ENCODE results near the gene BICD1.

The BICD1 gene

DNA sequence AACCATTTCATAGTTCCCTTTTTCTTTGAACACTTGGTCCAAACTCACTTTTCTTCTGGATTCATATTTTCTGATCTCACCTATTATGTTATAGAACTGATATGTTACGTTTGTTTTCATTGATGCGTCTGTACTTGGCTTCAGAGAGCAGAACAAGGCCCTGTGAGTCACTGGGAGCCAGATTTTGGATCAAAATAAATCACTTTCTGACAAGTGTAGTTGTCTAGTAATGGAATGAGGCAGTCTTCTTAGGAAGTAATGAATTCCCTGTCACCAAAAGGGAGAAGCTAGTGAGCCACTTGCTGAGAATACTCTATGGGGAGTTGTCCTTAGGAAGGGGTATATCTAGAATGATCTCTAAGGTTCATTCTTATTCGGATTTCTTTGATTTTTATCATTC, 10.2 kb downstream of the BICD1 start:
- H3K27me3 Mint-ChIP-seq = no peaks in the 10 kb centered on the region
- DNase-seq = no peak
- no peak overlapping the region for H3K4me3 Mint-ChIP-seq
- H3K27ac Mint-ChIP-seq = no peak overlapping the region
- H3K4me1 Mint-ChIP-seq = peaks cover 15% of the 10 kb centered on the region
- H3K9me3 Mint-ChIP-seq = no peaks in the 10 kb centered on the region
- no peak for ATAC-seq

DNA sequence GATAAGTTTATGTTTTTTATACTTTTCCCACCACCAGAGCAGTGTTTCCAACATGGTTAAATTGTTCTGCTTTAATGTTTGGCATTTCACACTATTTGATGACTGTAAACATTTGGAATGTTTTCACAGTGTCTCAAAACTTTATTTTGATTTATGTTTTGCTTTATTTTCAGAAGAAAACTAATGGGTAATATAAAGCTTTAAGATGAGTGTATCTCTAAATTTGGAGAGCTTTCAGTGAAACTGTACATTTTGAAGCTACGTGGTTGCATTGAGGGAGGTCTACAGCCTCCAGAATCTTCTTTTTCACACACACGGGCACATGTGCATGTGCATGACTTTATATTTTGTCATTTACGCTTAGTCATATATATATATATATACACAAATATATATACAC, 10.7 kb downstream of the BICD1 start:
- no peak overlapping the region for H3K4me3 Mint-ChIP-seq
- ATAC-seq (no peak), DNase-seq (no peak)
- no peaks in the 10 kb centered on the region for H3K9me3 Mint-ChIP-seq
- H3K27ac Mint-ChIP-seq = no peak overlapping the region
- H3K4me1 Mint-ChIP-seq = peaks cover 15% of the 10 kb centered on the region
- H3K27me3 Mint-ChIP-seq = no peaks in the 10 kb centered on the region

DNA sequence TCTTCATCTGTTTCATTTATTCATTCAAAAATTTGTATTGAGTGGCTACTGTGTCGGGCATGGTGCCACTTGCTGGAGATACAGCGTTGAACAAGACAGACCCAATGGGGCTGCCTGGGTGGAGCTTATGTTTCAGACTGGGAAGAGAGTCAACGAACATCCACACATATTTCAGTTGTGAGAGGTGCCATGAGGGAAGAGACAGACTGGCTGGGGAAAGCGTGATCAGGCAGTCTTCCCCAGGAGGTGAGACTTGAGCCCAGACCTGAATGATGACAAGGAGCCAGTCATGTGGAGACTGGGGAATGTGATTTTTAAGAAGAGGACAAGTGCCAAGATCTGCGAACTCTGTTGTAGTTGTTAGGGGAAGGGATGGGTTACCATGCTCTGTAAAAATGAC, 12.2 kb downstream of the BICD1 start:
- Mint-ChIP-seq H3K9me3 (no peaks in the 10 kb centered on the region), H3K4me1 (peaks cover 15% of the 10 kb centered on the region), H3K4me3 (no peak overlapping the region), H3K27me3 (no peaks in the 10 kb centered on the region), H3K27ac (no peak overlapping the region)
- DNase-seq (no peak), ATAC-seq (no peak)

DNA sequence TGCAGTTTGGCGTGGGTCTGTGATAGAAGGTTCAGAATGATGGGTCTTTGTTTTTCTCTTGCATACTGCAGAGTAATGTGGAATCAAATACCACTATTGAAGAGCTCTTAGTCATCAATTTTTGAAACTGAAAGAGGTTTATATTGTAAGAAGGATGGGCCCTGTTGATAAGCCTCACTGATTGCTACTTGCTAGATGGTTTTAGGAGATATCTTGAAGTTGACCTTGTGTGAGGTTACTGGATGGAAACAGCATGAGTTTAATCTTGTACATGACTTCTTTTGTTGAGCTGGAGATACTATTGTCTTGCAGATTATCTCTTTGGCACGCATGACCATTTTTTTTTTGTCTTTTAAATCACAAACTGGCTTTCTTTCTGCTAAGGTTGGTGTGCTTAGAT, 13.8 kb downstream of the BICD1 start:
- DNase-seq (no peak), ATAC-seq (peak; percentile 68)
- no peaks in the 10 kb centered on the region for H3K27me3 Mint-ChIP-seq
- peak overlapping the region in 1 of 2 donors; percentile 5 for H3K27ac Mint-ChIP-seq
- H3K4me3 Mint-ChIP-seq = no peak overlapping the region
- no peaks in the 10 kb centered on the region for H3K9me3 Mint-ChIP-seq
- H3K4me1 Mint-ChIP-seq = peaks cover 16% of the 10 kb centered on the region

DNA sequence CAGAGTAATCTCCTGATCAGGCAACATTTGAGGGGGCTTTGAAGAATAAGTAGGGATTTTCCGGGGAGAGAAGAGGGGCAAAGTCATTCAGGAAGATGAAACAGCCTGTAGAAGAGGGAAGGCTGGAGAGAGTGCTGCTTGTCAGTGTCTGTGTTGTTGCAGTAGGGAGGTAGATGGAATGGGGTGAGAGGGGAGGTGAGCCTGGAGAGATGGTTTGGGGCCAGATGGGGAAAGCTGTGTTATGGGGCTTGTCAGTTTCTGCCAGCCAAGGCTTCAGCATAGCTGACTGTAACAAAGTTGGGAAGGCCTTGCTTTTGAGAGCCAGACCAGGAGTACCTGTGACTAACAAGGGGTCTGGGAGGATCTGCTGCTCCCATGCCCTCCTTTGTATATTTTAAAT, 18.0 kb downstream of the BICD1 start:
- Mint-ChIP-seq H3K9me3 (no peaks in the 10 kb centered on the region), H3K27ac (no peak overlapping the region), H3K27me3 (no peaks in the 10 kb centered on the region), H3K4me3 (no peak overlapping the region), H3K4me1 (peaks cover 15% of the 10 kb centered on the region)
- no peak for DNase-seq
- ATAC-seq = no peak

DNA sequence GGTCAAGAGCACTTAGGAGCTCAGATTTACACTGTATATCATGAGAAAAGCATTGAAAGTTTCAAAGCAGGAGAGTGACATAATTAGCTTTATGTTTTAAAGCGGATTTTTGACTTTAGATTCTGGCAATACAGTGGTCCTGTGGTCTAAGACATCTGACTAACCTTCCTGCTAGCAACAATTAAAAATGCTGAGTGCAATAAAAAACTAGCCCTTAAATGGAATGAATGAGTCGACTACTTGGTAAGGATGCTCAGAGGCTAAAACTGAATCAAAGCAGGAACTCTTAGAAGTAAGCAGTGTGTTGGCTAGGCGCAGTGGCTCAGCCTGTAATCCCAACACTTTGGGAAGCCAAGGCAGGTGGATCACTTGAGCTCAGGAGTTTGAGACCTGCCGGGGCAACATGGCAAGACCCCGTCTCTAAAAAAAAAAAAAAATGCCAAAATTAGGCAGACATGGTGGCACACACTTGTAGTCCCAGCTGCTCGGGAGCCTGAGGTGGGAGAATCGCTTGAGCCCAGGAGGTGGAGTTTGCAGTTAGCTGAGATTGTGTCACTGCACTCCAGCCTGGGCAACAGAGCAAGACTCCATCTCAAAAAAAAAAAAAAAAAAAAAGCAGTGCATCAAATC, 18.9 kb downstream of the BICD1 start:
- no peak for ATAC-seq
- Mint-ChIP-seq H3K4me3 (no peak overlapping the region), H3K9me3 (no peaks in the 10 kb centered on the region), H3K4me1 (peaks cover 8% of the 10 kb centered on the region), H3K27ac (no peak overlapping the region), H3K27me3 (no peaks in the 10 kb centered on the region)
- DNase-seq = no peak

DNA sequence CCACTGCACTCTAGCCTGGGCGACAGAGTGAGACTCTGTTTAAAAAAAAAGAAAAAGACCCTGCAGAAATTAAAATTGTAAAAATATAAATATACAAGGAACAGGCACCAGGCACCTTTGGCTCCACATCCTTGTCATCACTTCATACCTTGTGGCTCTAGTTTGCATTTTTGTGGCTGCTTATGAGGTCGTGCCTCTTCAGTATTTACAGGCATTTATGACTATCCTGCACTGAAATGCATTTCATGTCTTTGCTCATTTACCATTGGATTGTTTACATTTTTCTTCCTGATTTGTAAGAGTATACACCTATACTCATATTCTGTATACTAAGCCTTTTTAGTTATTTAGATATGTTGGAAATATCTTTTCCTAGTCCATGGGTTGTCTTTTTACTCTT, 20.1 kb downstream of the BICD1 start:
- no peak for ATAC-seq
- H3K4me3 Mint-ChIP-seq = no peak overlapping the region
- no peaks in the 10 kb centered on the region for H3K27me3 Mint-ChIP-seq
- H3K4me1 Mint-ChIP-seq = peaks cover 6% of the 10 kb centered on the region
- H3K27ac Mint-ChIP-seq = no peak overlapping the region
- DNase-seq = no peak
- no peaks in the 10 kb centered on the region for H3K9me3 Mint-ChIP-seq

DNA sequence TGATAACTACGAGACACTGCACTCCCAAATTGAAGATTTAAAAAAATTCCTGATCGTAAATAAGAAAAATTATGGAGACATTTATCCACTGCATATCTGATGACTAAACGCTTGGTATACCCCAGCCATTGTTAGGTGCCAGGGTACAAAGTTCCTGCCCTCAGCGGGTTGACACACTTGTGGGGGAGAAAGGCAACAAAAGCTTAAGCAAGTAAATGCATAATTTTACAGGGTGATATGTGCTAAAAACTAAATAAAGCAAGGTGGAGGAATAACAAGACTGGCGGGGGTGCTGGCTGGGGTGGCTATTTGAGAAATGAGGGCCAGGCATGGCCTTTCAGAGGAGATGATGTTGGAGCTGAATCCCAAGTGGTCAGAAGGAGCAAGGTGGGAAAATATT, 25.0 kb downstream of the BICD1 start:
- Mint-ChIP-seq H3K9me3 (no peaks in the 10 kb centered on the region), H3K27me3 (peaks cover 8% of the 10 kb centered on the region), H3K4me3 (no peak overlapping the region), H3K27ac (no peak overlapping the region), H3K4me1 (peaks cover 24% of the 10 kb centered on the region)
- DNase-seq = no peak
- ATAC-seq = no peak

DNA sequence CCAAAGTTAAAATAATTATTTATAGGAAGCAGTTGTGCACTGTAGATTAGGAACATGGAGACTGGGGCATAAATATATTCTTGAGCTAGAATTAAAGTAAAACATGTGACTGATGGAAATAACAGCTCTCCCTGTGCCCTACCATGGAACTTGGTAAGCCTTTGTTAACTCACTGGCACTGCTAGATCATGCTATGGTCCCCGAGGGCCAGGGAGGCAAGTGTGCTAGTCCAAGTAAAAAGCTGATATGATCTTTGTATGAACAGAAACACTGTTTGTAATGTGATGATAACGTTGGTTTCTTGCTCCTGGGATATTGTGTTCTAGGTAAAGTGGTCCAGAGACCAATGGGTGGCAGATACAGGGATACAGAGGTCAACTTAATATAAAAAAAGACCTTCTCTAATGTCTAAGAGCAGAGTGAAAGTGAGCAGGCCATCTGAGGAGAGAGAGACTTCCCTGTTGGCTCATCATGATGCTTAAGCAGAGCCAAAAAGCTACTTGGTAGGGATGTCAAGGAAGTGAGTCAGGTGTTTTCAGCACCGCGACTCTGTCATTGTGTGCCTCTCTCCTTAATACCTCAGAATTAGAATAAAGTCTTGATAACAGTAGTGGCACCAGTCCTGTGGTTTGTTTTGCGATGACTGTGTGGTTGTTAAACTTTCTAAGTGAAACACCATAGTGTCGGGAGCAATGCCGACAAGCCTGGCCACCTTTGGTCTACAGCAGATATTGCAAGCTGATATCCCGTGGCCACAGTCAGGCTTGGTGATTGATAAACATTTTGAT, 27.6 kb downstream of the BICD1 start:
- no peaks in the 10 kb centered on the region for H3K9me3 Mint-ChIP-seq
- peak; percentile 66 to 84 for DNase-seq
- H3K27ac Mint-ChIP-seq = peak overlapping the region; percentile 55 to 82
- ATAC-seq = peak; percentile 97
- peaks cover 8% of the 10 kb centered on the region for H3K27me3 Mint-ChIP-seq
- peak overlapping the region; percentile 40 to 48 for H3K4me3 Mint-ChIP-seq
- peaks cover 28% of the 10 kb centered on the region for H3K4me1 Mint-ChIP-seq

DNA sequence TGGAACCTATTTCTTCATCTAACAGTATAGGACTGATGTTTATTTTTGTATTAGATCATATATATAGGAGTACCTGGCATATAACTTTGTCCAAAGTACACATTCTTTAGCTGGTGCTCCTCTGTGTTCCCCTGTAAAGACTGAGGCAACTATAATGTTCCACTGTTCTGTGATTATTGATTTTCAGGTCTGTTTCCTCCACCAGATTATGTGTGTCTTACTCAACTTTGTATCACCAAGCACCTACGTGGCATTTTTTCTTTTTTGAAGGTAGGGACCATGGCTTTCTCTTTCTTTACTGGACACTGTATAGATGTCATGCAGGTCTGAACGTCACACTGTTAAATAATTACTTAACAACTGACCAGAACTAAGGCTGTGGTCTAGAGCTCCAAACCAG, 29.3 kb downstream of the BICD1 start:
- H3K4me1 Mint-ChIP-seq = peaks cover 32% of the 10 kb centered on the region
- H3K27ac Mint-ChIP-seq = no peak overlapping the region
- no peak for DNase-seq
- no peak for ATAC-seq
- peaks cover 8% of the 10 kb centered on the region for H3K27me3 Mint-ChIP-seq
- no peak overlapping the region for H3K4me3 Mint-ChIP-seq
- no peaks in the 10 kb centered on the region for H3K9me3 Mint-ChIP-seq

DNA sequence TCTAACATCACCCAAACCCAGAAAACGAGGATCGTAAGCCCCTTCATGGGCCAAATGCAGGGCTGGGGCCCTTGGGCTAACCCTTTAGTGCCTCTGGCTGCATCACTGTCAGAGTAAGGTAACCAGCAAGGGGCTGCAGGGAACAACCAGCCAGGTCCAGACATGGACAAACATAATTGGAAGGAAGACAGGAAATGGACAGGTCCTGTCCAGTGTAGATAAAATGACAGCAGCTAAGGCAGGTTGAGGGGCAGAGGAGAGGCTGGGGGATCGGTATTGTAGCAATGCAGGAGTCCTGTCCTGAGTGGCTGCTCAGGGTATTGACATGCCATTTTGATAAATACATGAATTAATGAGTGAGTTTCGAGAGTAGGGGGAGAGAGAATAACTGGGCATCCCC, 29.8 kb downstream of the BICD1 start:
- peaks cover 32% of the 10 kb centered on the region for H3K4me1 Mint-ChIP-seq
- DNase-seq (no peak), ATAC-seq (no peak)
- H3K4me3 Mint-ChIP-seq = no peak overlapping the region
- H3K9me3 Mint-ChIP-seq = no peaks in the 10 kb centered on the region
- H3K27me3 Mint-ChIP-seq = peaks cover 8% of the 10 kb centered on the region
- H3K27ac Mint-ChIP-seq = no peak overlapping the region

DNA sequence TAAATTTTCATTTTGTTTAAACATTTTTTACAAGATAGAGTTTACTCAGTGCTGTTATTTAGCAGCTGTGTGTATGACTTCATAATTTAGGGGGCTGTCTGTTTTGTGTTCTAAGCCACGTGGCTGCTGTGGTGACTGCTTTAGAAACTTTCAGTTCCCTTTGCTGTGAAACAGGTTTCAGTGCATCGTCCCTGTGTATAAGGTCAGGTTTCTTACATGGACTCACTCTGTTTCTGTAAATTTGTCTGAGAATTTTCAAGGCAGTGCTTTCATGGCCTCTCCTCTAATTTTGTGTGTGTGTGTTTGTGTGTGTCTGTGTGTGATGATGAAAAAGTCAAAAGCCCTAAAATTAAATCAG, 32.4 kb downstream of the BICD1 start:
- H3K4me1 Mint-ChIP-seq = peaks cover 35% of the 10 kb centered on the region
- H3K9me3 Mint-ChIP-seq = no peaks in the 10 kb centered on the region
- DNase-seq = peak; percentile 53 to 68
- peak overlapping the region; percentile 21 to 92 for H3K27ac Mint-ChIP-seq
- peaks cover 8% of the 10 kb centered on the region for H3K27me3 Mint-ChIP-seq
- H3K4me3 Mint-ChIP-seq = peak overlapping the region; percentile 71 to 88
- ATAC-seq = peak; percentile 77

DNA sequence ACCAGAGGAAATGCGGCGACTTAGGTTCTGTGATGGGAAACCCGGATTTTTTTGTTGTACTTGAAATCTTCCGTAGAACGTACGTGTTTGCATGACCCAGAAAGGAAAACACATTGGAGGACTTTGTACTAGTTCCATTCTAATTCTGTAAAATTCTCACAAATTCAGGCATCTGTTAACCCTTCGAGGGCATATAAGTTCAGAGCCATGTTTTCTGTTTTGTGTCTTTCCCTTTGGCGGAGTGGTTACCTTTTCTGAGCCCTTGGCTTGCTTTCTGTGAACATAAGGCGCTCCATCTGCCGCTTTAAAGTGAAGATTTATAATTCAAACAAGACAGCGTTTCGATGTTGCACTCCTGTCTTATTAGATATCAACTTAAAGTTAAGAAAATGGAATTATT, 34.2 kb downstream of the BICD1 start:
- peaks cover 5% of the 10 kb centered on the region for H3K27me3 Mint-ChIP-seq
- ATAC-seq (no peak), DNase-seq (no peak)
- no peak overlapping the region for H3K4me3 Mint-ChIP-seq
- H3K4me1 Mint-ChIP-seq = peaks cover 19% of the 10 kb centered on the region
- no peak overlapping the region for H3K27ac Mint-ChIP-seq
- H3K9me3 Mint-ChIP-seq = no peaks in the 10 kb centered on the region

DNA sequence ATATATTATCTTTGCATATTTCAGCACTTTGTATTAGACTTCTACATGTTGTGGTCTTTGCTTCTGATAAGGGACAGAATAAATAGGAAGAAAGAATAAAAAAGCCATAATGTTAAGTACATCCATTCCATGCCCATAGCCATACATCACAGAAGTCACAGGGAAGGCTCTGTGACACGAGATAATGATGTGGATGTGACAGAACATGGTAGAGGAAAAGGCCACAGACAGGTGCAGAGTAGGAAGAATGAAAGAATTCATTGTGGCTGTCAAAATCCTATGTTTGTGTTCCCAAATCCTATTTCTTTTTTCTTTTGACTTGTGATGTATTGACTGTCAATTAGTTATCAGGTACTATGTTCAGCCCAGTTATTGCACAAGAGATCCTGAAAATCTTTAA, 38.4 kb downstream of the BICD1 start:
- Mint-ChIP-seq H3K4me3 (no peak overlapping the region), H3K27me3 (no peaks in the 10 kb centered on the region), H3K27ac (no peak overlapping the region), H3K4me1 (peaks cover 6% of the 10 kb centered on the region), H3K9me3 (no peaks in the 10 kb centered on the region)
- DNase-seq = no peak
- no peak for ATAC-seq

DNA sequence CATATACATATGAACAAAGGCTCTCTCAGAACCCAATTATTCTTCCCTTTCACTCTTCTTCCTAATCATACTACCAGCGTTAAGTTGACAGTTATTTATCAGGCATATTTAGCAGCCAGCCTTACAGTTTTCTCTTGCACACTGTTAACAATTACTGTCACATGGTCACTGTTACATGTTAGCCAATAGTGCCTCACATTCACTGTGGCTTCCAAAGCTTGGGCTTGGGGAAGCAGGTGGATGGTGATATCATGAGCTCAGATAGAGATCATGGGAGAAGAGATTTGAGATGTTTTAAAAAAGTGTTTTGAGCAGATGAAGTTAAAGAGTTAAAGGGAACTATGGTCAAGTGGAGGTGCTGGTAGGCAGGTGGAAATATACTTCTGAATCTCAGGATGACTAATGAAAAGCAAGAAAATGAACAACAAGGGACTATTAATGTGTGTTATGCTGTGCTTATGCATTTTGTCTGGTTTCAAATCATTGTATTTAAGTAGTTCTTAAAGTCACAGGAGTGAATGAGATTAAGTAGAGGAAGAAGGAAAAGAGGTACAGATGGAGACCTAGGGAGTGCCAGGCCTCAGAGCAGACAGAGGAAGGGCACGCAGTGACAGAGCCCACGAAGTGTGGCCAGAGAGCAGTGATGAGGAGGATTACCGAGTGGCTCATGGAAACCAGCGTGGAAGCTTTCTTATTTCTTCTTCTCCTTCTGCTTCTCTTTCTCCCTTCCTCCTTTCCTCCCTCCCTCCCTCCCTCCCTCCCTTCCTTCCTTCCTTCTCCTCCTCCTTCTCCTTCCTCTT, 39.6 kb downstream of the BICD1 start:
- H3K27ac Mint-ChIP-seq = no peak overlapping the region
- peaks cover 6% of the 10 kb centered on the region for H3K4me1 Mint-ChIP-seq
- H3K27me3 Mint-ChIP-seq = no peaks in the 10 kb centered on the region
- no peak for ATAC-seq
- no peaks in the 10 kb centered on the region for H3K9me3 Mint-ChIP-seq
- no peak for DNase-seq
- no peak overlapping the region for H3K4me3 Mint-ChIP-seq

DNA sequence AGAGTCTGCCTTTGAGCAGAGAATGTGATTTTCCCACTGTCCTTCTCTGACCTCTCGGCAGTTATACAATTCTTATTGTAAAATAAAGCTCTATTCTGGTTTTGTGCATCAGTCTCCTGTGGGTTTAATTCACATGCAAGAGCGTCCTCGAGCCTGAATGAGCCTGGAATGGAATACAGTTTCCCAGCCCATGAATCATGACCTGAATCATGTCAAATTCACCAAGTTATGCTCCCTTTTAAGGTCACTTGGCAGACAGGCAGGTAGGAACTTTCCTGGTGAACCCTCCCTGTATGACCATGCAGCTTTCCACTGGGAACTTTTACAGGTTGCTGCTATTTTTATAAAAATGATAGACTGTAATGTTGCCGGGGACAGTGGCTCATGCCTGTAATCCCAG, 41.7 kb downstream of the BICD1 start:
- DNase-seq (no peak), ATAC-seq (no peak)
- no peaks in the 10 kb centered on the region for H3K27me3 Mint-ChIP-seq
- no peaks in the 10 kb centered on the region for H3K4me1 Mint-ChIP-seq
- H3K9me3 Mint-ChIP-seq = no peaks in the 10 kb centered on the region
- no peak overlapping the region for H3K4me3 Mint-ChIP-seq
- no peak overlapping the region for H3K27ac Mint-ChIP-seq

Measured in stimulated activated naive CD8-positive, alpha-beta T cell treated with anti-CD3 and anti-CD28 coated beads, Interleukin-15, amount 100 ng/mL, for 72 hours (primary cell).